ENCODE data around the gene RSU1. TPM values are rescaled to one million over a fixed set of nuclear protein-coding genes. Genes with fewer than 3 reads are reported as not detected.

Gene RSU1
- polyA plus RNA-seq, 3 donors = 45.7 to 111 (median 100) TPM

GRCh38 chr10:16779384-16779915 lies 37.8 kb downstream of the RSU1 start:
- no peak overlapping the region for H3K27ac ChIP-seq (ENCODE audit: low read depth in 1 of 2, low read length in 2 of 2)

More at GRCh38 chr10:16779384-16779915, 37.8 kb downstream of the RSU1 start:
- Histone ChIP-seq H4K20me1 (ENCODE audit: insufficient read depth, low read length) (peaks cover 3% of the 10 kb centered on the region), H2AFZ (ENCODE audit: insufficient read depth, low read depth, low read length, poor library complexity, severe bottlenecking) (no peak overlapping the region), H3K4me2 (replicated peaks; ENCODE audit: extremely low read depth, low read length, poor library complexity, severe bottlenecking) (no peak overlapping the region), H3K79me2 (ENCODE audit: insufficient read depth, low read length) (no peaks in the 10 kb centered on the region), H3K27me3 (ENCODE audit: control insufficient read depth in 2 of 2, insufficient read depth in 2 of 2, low read length in 2 of 2) (no peaks in the 10 kb centered on the region), H3K4me3 (replicated peaks in 1 of 3; ENCODE audit: low read depth in 2 of 3, low read length in 3 of 3) (no peak overlapping the region), H3K4me1 (ENCODE audit: control insufficient read depth in 1 of 2, insufficient read depth in 2 of 2, low read length in 2 of 2) (no peaks in the 10 kb centered on the region), H3K9me3 (replicated peaks in 1 of 2; ENCODE audit: control insufficient read depth in 1 of 2, insufficient read depth in 1 of 2, low read length in 2 of 2) (no peaks in the 10 kb centered on the region), H3K36me3 (replicated peaks in 1 of 2; ENCODE audit: control insufficient read depth in 1 of 2, insufficient read depth in 2 of 2, low read length in 2 of 2) (peaks cover 8 to 31% of the 10 kb centered on the region in 2 donors), H3K9ac (ENCODE audit: insufficient read depth, low read length, poor library complexity, severe bottlenecking) (no peak overlapping the region)
- Mint-ChIP-seq H3K27ac (peak overlapping the region in 1 of 7 donors; percentile 48), H3K27me3 (ENCODE audit: low read depth in 3 of 3) (no peaks in the 10 kb centered on the region), H3K36me3 (peaks cover 37 to 44% of the 10 kb centered on the region in 2 donors), H3K4me3 (no peak overlapping the region), H3K4me1 (peaks cover 4% of the 10 kb centered on the region), H3K9me3 (peaks cover 0 to 2% (median 0%) of the 10 kb centered on the region in 7 donors)
- 63% methylated on average over 2 of the region's 6 CpGs for WGBS (ENCODE audit: insufficient coverage)
- intact Hi-C loops (cut with micrococcal nuclease) = loop anchor here in 1 of 2 donors (10.0 kb wide), 1 partner anchor 875 kb away; no protein-coding TSS in a partner anchor
- no peak for TF ChIP-seq CTCF (IDR thresholded peaks at IDR 0.05)
- DNase-seq = no peak
